IMR-90 (cell line): ENCODE results near the gene CD2AP. TPM values are rescaled to one million over a fixed set of nuclear protein-coding genes. Genes with fewer than 3 reads are reported as not detected.

Experiments
- ATAC-seq: fragments of 200-7000 bp; cut with Tn5 transposase; 2 replicates; pipeline ENCODE4 v1.9.1; 2020; ENCODE audit warnings: low read depth, mild to moderate bottlenecking, moderate library complexity
- BruUV-seq: library from RNA; stranded (reverse); fragments of 400-500 nt; replicated peaks from 2 replicates; lab custom pipeline; 2021; lab: Mats Ljungman, UMichigan
- CTCF ChIA-PET: fragments of 300-600 bp; formaldehyde crosslinking; extraction: SDS; loops from one replicate; lab custom pipeline; 2021; ENCODE audit warnings: antibody characterized with exemption; lab: Yijun Ruan, JAX
- POLR2A ChIA-PET: fragments of 300-600 bp; sonication (Branson Sonifier 250); formaldehyde crosslinking; loops from one replicate; lab custom pipeline; 2022; ENCODE audit warnings: antibody characterized with exemption; ENCODE audit not compliant: unreplicated experiment; lab: Charles Lee
- DNase-seq: peaks from one replicate; pipeline ENCODE4 v3.0.0; 2013
- H2AFZ ChIP-seq: replicated peaks from 2 replicates; pipeline ENCODE3; 2013; ENCODE audit warnings: low read length, mild to moderate bottlenecking; ENCODE audit not compliant: poor library complexity
- H2AK5ac ChIP-seq: 2 replicates; pipeline ENCODE4 v1.6.1; 2013; ENCODE audit warnings: low read depth, low read length, inconsistent platforms
- H2AK9ac ChIP-seq: replicated peaks from 2 replicates; pipeline ENCODE3; 2013; ENCODE audit warnings: mild to moderate bottlenecking, low read depth, low read length, moderate library complexity; ENCODE audit not compliant: poor library complexity
- H2BK120ac ChIP-seq: 2 replicates; pipeline ENCODE4 v1.6.1; 2013; ENCODE audit warnings: low read depth, low read length, inconsistent platforms
- H2BK15ac ChIP-seq: 3 replicates; pipeline ENCODE4 v1.6.1; 2013; ENCODE audit warnings: low read depth, low read length, inconsistent platforms
- H2BK20ac ChIP-seq: 2 replicates; pipeline ENCODE4 v1.6.1; 2013; ENCODE audit warnings: low read depth, mild to moderate bottlenecking, inconsistent platforms, low read length, moderate library complexity
- H2BK5ac ChIP-seq: 2 replicates; pipeline ENCODE4 v1.6.1; 2013; ENCODE audit warnings: mild to moderate bottlenecking, low read depth, low read length, inconsistent platforms; ENCODE audit not compliant: poor library complexity, severe bottlenecking
- H3K14ac ChIP-seq: replicated peaks from 2 replicates; pipeline ENCODE4 v1.6.1; 2013; ENCODE audit warnings: low read depth, low read length, inconsistent platforms
- H3K18ac ChIP-seq: 2 replicates; pipeline ENCODE4 v1.6.1; 2013; ENCODE audit warnings: low read depth, low read length, control low read depth
- H3K23ac ChIP-seq: 2 replicates; pipeline ENCODE4 v1.6.1; 2013; ENCODE audit warnings: low read depth, low read length, inconsistent platforms
- H3K27ac ChIP-seq: 2 replicates; pipeline ENCODE4 v1.5.1; 2013; ENCODE audit warnings: mild to moderate bottlenecking, control low read depth, low read length; ENCODE audit not compliant: insufficient read depth
- H3K27me3 ChIP-seq: 2 replicates; pipeline ENCODE4 v1.6.1; 2013; ENCODE audit warnings: low read length; ENCODE audit not compliant: control insufficient read depth, insufficient read depth
- H3K36me3 ChIP-seq: 2 replicates; pipeline ENCODE4 v1.6.1; 2013; ENCODE audit warnings: low read length, mixed read lengths; ENCODE audit not compliant: control insufficient read depth, insufficient read depth
- H3K4ac ChIP-seq: 2 replicates; pipeline ENCODE4 v1.6.1; 2013; ENCODE audit warnings: low read depth, low read length, inconsistent platforms
- H3K4me1 ChIP-seq: 2 replicates; pipeline ENCODE4 v1.6.1; 2013; ENCODE audit warnings: low read length, mixed read lengths; ENCODE audit not compliant: control insufficient read depth, insufficient read depth
- H3K4me2 ChIP-seq: 2 replicates; pipeline ENCODE4 v1.6.1; 2013; ENCODE audit warnings: low read depth, mild to moderate bottlenecking, control low read depth, low read length, moderate library complexity
- H3K4me3 ChIP-seq: 2 replicates; pipeline ENCODE4 v1.5.1; 2013; ENCODE audit warnings: low read depth, mild to moderate bottlenecking, control low read depth, low read length, moderate library complexity; ENCODE audit not compliant: insufficient read depth
- H3K56ac ChIP-seq: 2 replicates; pipeline ENCODE4 v1.6.1; 2013; ENCODE audit warnings: low read length, inconsistent platforms; ENCODE audit not compliant: insufficient read depth; ENCODE audit errors: extremely low read depth
- H3K79me1 ChIP-seq, 2 experiments: 2 replicates each; pipeline ENCODE4 v1.6.1; 2013; ENCODE audit warnings: low read length in 2 of 2, inconsistent platforms in 1 of 2, low read depth in 1 of 2
- H3K9ac ChIP-seq: 2 replicates; pipeline ENCODE4 v1.6.1; 2013; ENCODE audit warnings: low read depth, low read length, control low read depth
- H3K9me1 ChIP-seq: 2 replicates; pipeline ENCODE4 v1.6.1; 2013; ENCODE audit warnings: low read length, inconsistent platforms; ENCODE audit not compliant: insufficient read depth
- H3K9me3 ChIP-seq: 2 replicates; pipeline ENCODE4 v1.6.1; 2013; ENCODE audit warnings: low read length; ENCODE audit not compliant: control insufficient read depth, insufficient read depth
- H4K20me1 ChIP-seq: 2 replicates; pipeline ENCODE4 v1.6.1; 2013; ENCODE audit warnings: low read length, inconsistent platforms; ENCODE audit not compliant: insufficient read depth
- H4K5ac ChIP-seq: 2 replicates; pipeline ENCODE4 v1.6.1; 2013; ENCODE audit warnings: mild to moderate bottlenecking, low read depth, low read length, control low read depth
- H4K8ac ChIP-seq, 2 experiments: 2 replicates each; pipeline ENCODE4 v1.6.1; 2013; ENCODE audit warnings: low read depth in 2 of 2, low read length in 2 of 2, control low read depth in 1 of 2, inconsistent platforms in 1 of 2
- H4K91ac ChIP-seq: 2 replicates; pipeline ENCODE4 v1.6.1; 2013; ENCODE audit warnings: low read depth, low read length, inconsistent platforms; ENCODE audit not compliant: insufficient read depth
- BHLHE40 ChIP-seq: fragments of 150-350 bp; IDR thresholded peaks from 2 replicates; pipeline ENCODE4 v1.6.1; 2016; ENCODE audit warnings: mild to moderate bottlenecking, low read depth, low read length
- CEBPB ChIP-seq: IDR thresholded peaks from 2 replicates; pipeline ENCODE4 v1.6.1; 2012; ENCODE audit warnings: low read depth, low read length, improper control_type of control experiment
- CHD1 ChIP-seq: IDR thresholded peaks from 2 replicates; pipeline ENCODE4 v1.6.1; 2012; ENCODE audit warnings: low read depth, low read length, improper control_type of control experiment
- ELK1 ChIP-seq: fragments of 150-350 bp; IDR thresholded peaks from 2 replicates; pipeline ENCODE4 v1.6.1; 2016; ENCODE audit warnings: low read depth, mild to moderate bottlenecking, low read length, moderate library complexity, borderline replicate concordance
- FOS ChIP-seq: fragments of 150-350 bp; IDR thresholded peaks from 2 replicates; pipeline ENCODE4 v1.6.1; 2016; ENCODE audit warnings: low read depth, low read length
- MAFK ChIP-seq: IDR thresholded peaks from 2 replicates; pipeline ENCODE4 v1.6.1; 2012; ENCODE audit warnings: low read depth, low read length, improper control_type of control experiment
- MAZ ChIP-seq: IDR thresholded peaks from 2 replicates; pipeline ENCODE4 v1.6.1; 2012; ENCODE audit warnings: low read depth, mild to moderate bottlenecking, low read length, improper control_type of control experiment, moderate library complexity, borderline replicate concordance
- MXI1 ChIP-seq: IDR thresholded peaks from 2 replicates; pipeline ENCODE4 v1.6.1; 2012; ENCODE audit warnings: low read depth, mild to moderate bottlenecking, low read length, moderate library complexity, borderline replicate concordance
- NFE2L2 ChIP-seq: fragments of 150-350 bp; IDR thresholded peaks from 2 replicates; pipeline ENCODE4 v1.6.1; 2016; ENCODE audit warnings: low read depth, mild to moderate bottlenecking, low read length
- POLR2A ChIP-seq: IDR thresholded peaks from 2 replicates; pipeline ENCODE4 v1.6.1; 2012; ENCODE audit warnings: mild to moderate bottlenecking, low read depth, low read length
- RAD21 ChIP-seq: IDR thresholded peaks from 2 replicates; pipeline ENCODE4 v1.6.1; 2012; ENCODE audit warnings: low read length, improper control_type of control experiment
- RCOR1 ChIP-seq: IDR thresholded peaks from 2 replicates; pipeline ENCODE4 v1.6.1; 2012; ENCODE audit warnings: mild to moderate bottlenecking, low read length, improper control_type of control experiment; ENCODE audit not compliant: insufficient replicate concordance
- RFX5 ChIP-seq: IDR thresholded peaks from 2 replicates; pipeline ENCODE4 v1.8.0; 2012; ENCODE audit warnings: low read depth, mild to moderate bottlenecking, low read length, moderate library complexity
- SMC3 ChIP-seq: fragments of 150-350 bp; IDR thresholded peaks from 2 replicates; pipeline ENCODE4 v1.6.1; 2016; ENCODE audit warnings: low read depth, mild to moderate bottlenecking, antibody characterized with exemption, low read length, moderate library complexity
- USF2 ChIP-seq: fragments of 150-350 bp; IDR thresholded peaks from 2 replicates; pipeline ENCODE4 v1.6.1; 2017; ENCODE audit warnings: mild to moderate bottlenecking, antibody characterized with exemption, low read length, low read depth
- WGBS, 2 experiments: methylation state at CpG; one replicate each; pipeline versions ENCODE4 v1.1.5 to v1.1.7; 2013; ENCODE audit warnings: missing lambda C conversion rate in 2 of 2; ENCODE audit not compliant: insufficient read length in 1 of 2; ENCODE audit errors: extremely low coverage in 2 of 2; 5-methylcytosine and 5-hydroxymethylcytosine counted together
- dilution Hi-C: fragments of 300-500 bp; cut with HindIII; formaldehyde crosslinking; loops from one replicate; pipeline ENCODE4 v1.14.3; 2018; ENCODE audit warnings: low sequenced_read_pairs; ENCODE audit not compliant: unreplicated experiment
- in situ Hi-C: fragments of 300-500 bp; cut with MboI; formaldehyde crosslinking; loops from 3 replicates; pipeline ENCODE4 v1.14.3; 2019; ENCODE audit warnings: low sequenced_read_pairs, inconsistent platforms, mixed read lengths
- intact Hi-C: fragments of 100-400 bp; cut with micrococcal nuclease; formaldehyde crosslinking; loops from 2 replicates; pipeline ENCODE4 v1.10.0; 2022
- polyA plus RNA-seq, 3 experiments: library from polyadenylated mRNA; depleted of rRNA; stranded (reverse); fragments of >200 nt; gene quantifications; 2 replicates each; pipeline ENCODE4 v1.2.3, GENCODE V29; 2012; ENCODE audit warnings: low replicate concordance in 1 of 3
- total RNA-seq: library from RNA; depleted of rRNA; stranded (reverse); fragments of >200 nt; gene quantifications from 2 replicates; pipeline ENCODE4 v1.2.3, GENCODE V29; 2012
- TF ChIP-seq, protein P1 (sequence below): conservative IDR thresholded peaks from 2 replicates; pipeline ENCODE4 v1.5.1; 2012; ENCODE audit warnings: mild to moderate bottlenecking, low read depth, low read length, improper control_type of control experiment

The CD2AP gene
- total and polyA plus RNA-seq, 2 of the 4 experiments (the other 2 are of a cell fraction): 5.3 to 7.5 TPM

- Histone ChIP-seq H3K23ac (no peak overlapping the region), H3K18ac (no peak overlapping the region), H2BK5ac (no peak overlapping the region), H3K27me3 (no peaks in the 10 kb centered on the region), H2AK5ac (no peak overlapping the region), H4K5ac (no peak overlapping the region), H3K9ac (no peak overlapping the region), H3K4me3 (no peak overlapping the region), H3K27ac (no peak overlapping the region), H4K20me1 (peaks cover 36% of the 10 kb centered on the region), H3K14ac (no peak overlapping the region), H3K36me3 (no peaks in the 10 kb centered on the region), H4K8ac (no peak overlapping the region), H3K9me3 (no peaks in the 10 kb centered on the region), H4K91ac (no peak overlapping the region), H2AFZ (no peak overlapping the region), H3K79me1 (peaks cover 27 to 42% of the 10 kb centered on the region in 2 experiments), H2BK120ac (no peak overlapping the region), H2AK9ac (no peak overlapping the region), H3K4ac (no peak overlapping the region), H2BK15ac (no peak overlapping the region), H2BK20ac (no peak overlapping the region), H3K4me1 (no peaks in the 10 kb centered on the region), H3K56ac (no peak overlapping the region), H3K4me2 (no peak overlapping the region), H3K9me1 (no peaks in the 10 kb centered on the region; the same call in 1 of the 2 replicates)
- ChIA-PET POLR2A (no interaction called here), CTCF (no interaction called here)
- no TSS peak for BruUV-seq
- ATAC-seq (no peak), DNase-seq (no peak)
- TF ChIP-seq MXI1 (no peak), POLR2A (no peak), CEBPB (no peak), RFX5 (no peak), SMC3 (no peak), BHLHE40 (no peak), MAFK (no peak), ELK1 (no peak), USF2 (no peak), RCOR1 (no peak), CHD1 (no peak), NFE2L2 (no peak), FOS (no peak), RAD21 (no peak), MAZ (no peak)
- TF ChIP-seq, protein P1, sequence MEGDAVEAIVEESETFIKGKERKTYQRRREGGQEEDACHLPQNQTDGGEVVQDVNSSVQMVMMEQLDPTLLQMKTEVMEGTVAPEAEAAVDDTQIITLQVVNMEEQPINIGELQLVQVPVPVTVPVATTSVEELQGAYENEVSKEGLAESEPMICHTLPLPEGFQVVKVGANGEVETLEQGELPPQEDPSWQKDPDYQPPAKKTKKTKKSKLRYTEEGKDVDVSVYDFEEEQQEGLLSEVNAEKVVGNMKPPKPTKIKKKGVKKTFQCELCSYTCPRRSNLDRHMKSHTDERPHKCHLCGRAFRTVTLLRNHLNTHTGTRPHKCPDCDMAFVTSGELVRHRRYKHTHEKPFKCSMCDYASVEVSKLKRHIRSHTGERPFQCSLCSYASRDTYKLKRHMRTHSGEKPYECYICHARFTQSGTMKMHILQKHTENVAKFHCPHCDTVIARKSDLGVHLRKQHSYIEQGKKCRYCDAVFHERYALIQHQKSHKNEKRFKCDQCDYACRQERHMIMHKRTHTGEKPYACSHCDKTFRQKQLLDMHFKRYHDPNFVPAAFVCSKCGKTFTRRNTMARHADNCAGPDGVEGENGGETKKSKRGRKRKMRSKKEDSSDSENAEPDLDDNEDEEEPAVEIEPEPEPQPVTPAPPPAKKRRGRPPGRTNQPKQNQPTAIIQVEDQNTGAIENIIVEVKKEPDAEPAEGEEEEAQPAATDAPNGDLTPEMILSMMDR: no peak
- dilution Hi-C loops: no loop called here
- WGBS, 2 experiments: 100% methylated on average over 1 to 2 of the region's 8 CpGs
- in situ Hi-C loops: no loop called here
- intact Hi-C loops: no loop called here
Observed at GRCh38 chr6:47496935-47497579, 19.5 kb downstream of the CD2AP start.
